ENCODE data around the gene USH1C.

GRCh38 chr11:17541330-17541885 is 2.8 kb downstream of the USH1C start:
- TF ChIP-seq CTCF (IDR thresholded peaks at IDR 0.05; ENCODE audit: low read depth, low read length) (no peak), EZH2phosphoT487 (IDR thresholded peaks at IDR 0.05; ENCODE audit: low read depth) (no peak)

Measured in OCI-LY3 (cell line).